Measurements from ENCODE around the gene ASPN.

DNA sequence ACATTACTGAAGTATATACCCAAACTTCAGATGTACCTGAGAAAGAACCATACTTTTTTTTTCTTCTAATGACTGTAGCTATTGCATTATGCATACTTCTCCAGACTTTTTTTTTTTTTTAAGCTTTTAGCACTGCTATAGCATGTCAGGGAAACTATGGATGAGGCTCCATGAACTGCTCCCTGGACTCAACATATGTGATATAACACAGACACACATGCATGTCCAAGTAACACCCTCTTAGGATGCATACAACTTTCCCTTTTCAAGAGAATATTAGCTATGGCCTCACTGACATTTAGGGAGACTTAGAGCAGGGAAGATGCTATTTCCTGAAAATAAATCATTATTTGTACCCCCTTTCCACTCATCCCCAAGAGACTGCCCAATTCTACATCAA, 499 bp upstream of the ASPN start:
- TF ChIP-seq, protein P1, sequence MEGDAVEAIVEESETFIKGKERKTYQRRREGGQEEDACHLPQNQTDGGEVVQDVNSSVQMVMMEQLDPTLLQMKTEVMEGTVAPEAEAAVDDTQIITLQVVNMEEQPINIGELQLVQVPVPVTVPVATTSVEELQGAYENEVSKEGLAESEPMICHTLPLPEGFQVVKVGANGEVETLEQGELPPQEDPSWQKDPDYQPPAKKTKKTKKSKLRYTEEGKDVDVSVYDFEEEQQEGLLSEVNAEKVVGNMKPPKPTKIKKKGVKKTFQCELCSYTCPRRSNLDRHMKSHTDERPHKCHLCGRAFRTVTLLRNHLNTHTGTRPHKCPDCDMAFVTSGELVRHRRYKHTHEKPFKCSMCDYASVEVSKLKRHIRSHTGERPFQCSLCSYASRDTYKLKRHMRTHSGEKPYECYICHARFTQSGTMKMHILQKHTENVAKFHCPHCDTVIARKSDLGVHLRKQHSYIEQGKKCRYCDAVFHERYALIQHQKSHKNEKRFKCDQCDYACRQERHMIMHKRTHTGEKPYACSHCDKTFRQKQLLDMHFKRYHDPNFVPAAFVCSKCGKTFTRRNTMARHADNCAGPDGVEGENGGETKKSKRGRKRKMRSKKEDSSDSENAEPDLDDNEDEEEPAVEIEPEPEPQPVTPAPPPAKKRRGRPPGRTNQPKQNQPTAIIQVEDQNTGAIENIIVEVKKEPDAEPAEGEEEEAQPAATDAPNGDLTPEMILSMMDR (IDR thresholded peaks at IDR 0.05; ENCODE audit: low read length): no peak
- TF ChIP-seq EZH2 (IDR thresholded peaks at IDR 0.05; ENCODE audit: borderline replicate concordance, low read length): no peak

Measured in OCI-LY1 (cell line).